ENCODE measurements around the gene RASGRF1.

Gene RASGRF1, protein sequence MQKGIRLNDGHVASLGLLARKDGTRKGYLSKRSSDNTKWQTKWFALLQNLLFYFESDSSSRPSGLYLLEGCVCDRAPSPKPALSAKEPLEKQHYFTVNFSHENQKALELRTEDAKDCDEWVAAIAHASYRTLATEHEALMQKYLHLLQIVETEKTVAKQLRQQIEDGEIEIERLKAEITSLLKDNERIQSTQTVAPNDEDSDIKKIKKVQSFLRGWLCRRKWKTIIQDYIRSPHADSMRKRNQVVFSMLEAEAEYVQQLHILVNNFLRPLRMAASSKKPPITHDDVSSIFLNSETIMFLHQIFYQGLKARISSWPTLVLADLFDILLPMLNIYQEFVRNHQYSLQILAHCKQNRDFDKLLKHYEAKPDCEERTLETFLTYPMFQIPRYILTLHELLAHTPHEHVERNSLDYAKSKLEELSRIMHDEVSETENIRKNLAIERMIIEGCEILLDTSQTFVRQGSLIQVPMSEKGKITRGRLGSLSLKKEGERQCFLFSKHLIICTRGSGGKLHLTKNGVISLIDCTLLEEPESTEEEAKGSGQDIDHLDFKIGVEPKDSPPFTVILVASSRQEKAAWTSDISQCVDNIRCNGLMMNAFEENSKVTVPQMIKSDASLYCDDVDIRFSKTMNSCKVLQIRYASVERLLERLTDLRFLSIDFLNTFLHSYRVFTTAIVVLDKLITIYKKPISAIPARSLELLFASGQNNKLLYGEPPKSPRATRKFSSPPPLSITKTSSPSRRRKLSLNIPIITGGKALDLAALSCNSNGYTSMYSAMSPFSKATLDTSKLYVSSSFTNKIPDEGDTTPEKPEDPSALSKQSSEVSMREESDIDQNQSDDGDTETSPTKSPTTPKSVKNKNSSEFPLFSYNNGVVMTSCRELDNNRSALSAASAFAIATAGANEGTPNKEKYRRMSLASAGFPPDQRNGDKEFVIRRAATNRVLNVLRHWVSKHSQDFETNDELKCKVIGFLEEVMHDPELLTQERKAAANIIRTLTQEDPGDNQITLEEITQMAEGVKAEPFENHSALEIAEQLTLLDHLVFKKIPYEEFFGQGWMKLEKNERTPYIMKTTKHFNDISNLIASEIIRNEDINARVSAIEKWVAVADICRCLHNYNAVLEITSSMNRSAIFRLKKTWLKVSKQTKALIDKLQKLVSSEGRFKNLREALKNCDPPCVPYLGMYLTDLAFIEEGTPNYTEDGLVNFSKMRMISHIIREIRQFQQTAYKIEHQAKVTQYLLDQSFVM (N-terminal part only)

DNA sequence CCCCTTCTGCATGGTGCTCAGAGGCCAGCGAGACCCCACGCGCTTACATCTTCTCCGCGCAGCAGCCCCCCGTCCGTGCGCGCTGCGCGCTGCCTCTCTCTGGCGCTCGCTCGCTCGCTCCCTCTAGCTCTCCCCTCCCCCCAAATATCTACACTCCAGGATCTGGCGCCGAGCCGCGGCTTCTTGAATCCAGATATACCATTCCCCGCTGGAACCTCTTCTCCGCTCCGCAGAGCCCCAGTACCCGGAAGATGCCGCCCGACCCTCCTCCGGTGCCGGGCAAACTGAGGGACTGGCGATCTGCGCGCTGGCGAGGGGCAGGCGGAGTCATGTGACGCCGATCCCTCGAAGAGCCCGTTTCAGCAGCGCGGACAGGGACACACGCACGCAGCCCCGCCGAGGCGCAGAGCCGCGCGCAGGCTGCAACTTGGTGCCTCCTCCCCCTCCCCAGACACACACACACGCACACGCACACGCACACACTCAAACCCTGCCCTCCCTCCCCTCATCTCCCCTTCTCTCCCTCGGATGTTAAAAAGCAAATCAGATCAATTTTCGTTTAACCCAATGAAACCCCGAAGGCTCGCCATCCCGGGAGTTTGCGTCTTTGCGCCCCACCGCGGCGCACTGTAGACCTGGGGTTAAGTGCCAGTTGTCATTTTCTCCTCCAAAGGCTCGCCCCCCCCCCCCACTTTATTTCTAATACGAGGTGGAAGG, at the start of gene RASGRF1:
RASGRF1 (minus strand) TSS at position 294 of the 717 bp plus-strand sequence; CDS start at position 12, 282 bp downstream.
- TF ChIP-seq, protein P1, sequence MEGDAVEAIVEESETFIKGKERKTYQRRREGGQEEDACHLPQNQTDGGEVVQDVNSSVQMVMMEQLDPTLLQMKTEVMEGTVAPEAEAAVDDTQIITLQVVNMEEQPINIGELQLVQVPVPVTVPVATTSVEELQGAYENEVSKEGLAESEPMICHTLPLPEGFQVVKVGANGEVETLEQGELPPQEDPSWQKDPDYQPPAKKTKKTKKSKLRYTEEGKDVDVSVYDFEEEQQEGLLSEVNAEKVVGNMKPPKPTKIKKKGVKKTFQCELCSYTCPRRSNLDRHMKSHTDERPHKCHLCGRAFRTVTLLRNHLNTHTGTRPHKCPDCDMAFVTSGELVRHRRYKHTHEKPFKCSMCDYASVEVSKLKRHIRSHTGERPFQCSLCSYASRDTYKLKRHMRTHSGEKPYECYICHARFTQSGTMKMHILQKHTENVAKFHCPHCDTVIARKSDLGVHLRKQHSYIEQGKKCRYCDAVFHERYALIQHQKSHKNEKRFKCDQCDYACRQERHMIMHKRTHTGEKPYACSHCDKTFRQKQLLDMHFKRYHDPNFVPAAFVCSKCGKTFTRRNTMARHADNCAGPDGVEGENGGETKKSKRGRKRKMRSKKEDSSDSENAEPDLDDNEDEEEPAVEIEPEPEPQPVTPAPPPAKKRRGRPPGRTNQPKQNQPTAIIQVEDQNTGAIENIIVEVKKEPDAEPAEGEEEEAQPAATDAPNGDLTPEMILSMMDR (IDR thresholded peaks at IDR 0.05; ENCODE audit: control extremely low read depth, extremely low read depth, low read depth, missing control alignments), result no peak
- ChIA-PET CTCF (interaction anchor here (1.1 kb wide), 1 partner anchor 12 kb away, joined by 3 read pairs; no protein-coding TSS in a partner anchor), POLR2A (no interaction called here)
- DNase-seq (ENCODE audit: extremely low spot score), result no peak

DNA sequence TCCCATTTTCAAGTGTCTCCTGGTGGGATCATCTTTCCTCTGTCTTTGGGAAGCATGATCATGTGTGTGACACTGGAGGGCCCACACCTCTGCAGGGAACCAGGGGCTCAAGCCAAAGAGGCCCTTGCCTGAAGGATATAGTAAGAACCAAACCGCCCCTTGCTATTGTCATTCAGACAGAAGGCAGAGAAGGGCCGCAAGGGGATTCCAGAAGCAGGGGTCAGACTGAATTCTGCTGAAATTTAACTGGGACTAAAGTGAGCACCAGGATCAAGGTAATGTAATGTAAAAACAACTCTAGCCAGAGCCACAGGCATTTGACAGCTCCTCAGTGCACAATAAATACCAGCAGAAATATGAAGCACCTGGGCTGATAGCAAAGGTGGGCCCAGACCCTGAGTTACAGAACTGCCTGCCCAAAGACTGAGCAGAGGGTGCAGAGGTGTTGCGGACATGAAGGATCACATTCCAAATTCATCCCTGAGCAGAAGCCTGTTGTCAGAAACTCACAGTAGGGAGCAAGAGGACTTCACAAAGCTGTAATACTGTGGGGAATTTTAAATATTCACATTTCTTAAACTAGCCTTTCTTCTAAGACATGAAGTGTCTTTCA, 46.0 kb upstream of the RASGRF1 start:
- POLR2A ChIA-PET, result no interaction called here
- CTCF ChIA-PET, result interaction anchor here (0.7 kb wide), 1 partner anchor 21 kb away, joined by 3 read pairs; no protein-coding TSS in a partner anchor
- DNase-seq (ENCODE audit: extremely low spot score), result no peak
- TF ChIP-seq, protein P1 (IDR thresholded peaks at IDR 0.05; ENCODE audit: control extremely low read depth, extremely low read depth, low read depth, missing control alignments), result no peak

DNA sequence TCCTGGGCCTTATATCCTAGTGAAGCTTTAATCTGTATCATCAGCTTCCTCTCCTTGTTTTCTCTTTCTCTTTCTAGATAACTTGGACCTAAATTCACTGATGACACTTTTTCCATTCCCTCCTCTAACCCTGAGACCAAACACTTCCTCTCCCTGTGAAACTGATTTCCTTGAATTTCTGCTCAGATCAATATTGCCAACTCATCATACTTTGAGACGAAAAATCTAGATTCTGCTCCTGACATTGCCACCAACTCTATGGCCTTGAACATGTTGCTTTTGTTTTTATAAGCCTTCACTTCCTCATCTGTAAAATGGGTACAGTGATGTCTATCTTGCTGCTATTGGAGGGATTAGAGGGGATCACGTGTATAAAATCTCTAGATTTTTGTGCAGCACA, 42.7 kb upstream of the RASGRF1 start:
- POLR2A ChIA-PET, result no interaction called here
- DNase-seq (ENCODE audit: extremely low spot score), result no peak
- CTCF ChIA-PET, result interaction anchor here (1.5 to 2.2 kb wide), 3 partner anchors 9 to 19 kb away, joined by 3 to 5 read pairs (median 5); no protein-coding TSS in a partner anchor

DNA sequence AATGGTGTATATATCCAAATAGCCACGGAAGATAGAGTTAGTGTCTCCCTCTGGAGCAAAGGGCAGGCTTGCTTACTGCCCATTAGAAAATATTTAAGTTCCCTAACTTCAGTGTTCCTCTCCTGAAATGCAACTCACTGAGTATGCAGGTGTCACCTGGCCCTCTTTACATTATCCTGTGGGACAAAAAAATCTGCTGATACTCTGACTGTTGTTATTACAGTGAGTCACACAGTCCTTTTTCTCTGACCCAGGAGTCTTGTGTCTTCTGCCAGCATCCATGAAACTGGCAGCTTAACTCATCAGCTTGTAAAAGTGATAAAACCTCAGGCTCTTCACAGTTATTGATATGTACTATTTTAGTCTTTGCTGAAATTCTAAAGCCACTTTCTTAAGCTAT, 42.2 kb upstream of the RASGRF1 start:
- TF ChIP-seq, protein P1 (IDR thresholded peaks at IDR 0.05; ENCODE audit: control extremely low read depth, extremely low read depth, low read depth, missing control alignments), result no peak
- CTCF ChIA-PET, result interaction anchor here (1.5 to 1.8 kb wide), 2 partner anchors 8 to 18 kb away, joined by 3 to 5 read pairs; no protein-coding TSS in a partner anchor
- no peak for DNase-seq (ENCODE audit: extremely low spot score)
- POLR2A ChIA-PET, result no interaction called here

More for the DNA sequence above, 42.7 kb upstream of the RASGRF1 start:
- TF ChIP-seq, protein P1 (IDR thresholded peaks at IDR 0.05; ENCODE audit: control extremely low read depth, extremely low read depth, low read depth, missing control alignments), result no peak

DNA sequence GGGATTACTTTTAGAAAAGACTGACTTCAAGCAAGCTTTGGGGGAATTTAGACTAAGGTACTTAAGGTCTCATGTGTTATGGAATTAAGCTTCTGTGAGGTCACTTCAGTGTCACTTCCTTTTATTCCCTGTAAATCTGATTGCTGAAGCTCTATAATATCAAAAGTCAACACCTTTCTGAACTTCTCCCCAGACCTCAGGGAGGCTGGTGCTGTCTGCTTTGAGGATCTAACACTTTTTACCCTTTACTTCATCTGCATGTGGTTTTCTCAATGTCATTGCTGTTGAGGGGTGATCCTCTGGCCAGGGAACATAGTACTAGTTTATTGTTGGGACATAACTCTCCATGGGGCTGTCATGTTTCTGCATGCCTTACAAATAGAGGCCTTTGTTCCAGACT, 41.8 kb upstream of the RASGRF1 start:
- CTCF ChIA-PET, result interaction anchor here (1.5 kb wide), 1 partner anchor 18 kb away, joined by 3 read pairs; no protein-coding TSS in a partner anchor

More for the DNA sequence above, 41.8 kb upstream of the RASGRF1 start:
- DNase-seq (ENCODE audit: extremely low spot score), result no peak
- TF ChIP-seq, protein P1 (IDR thresholded peaks at IDR 0.05; ENCODE audit: control extremely low read depth, extremely low read depth, low read depth, missing control alignments), result no peak
- POLR2A ChIA-PET, result no interaction called here
